Glutamatergic neuron (in vitro differentiated cells): Measurements from ENCODE around the gene WDR48. TPM values are rescaled to one million over a fixed set of nuclear protein-coding genes. Genes with fewer than 3 reads are reported as not detected.

Experiments
- DNase-seq: peaks from one replicate; pipeline ENCODE4 v3.0.0; 2022
- H3K27ac Mint-ChIP-seq: one replicate; pipeline ENCODE4 v1.8.0; 2020; ENCODE audit warnings: mild to moderate bottlenecking, mixed read lengths, inconsistent platforms; ENCODE audit not compliant: unreplicated experiment
- H3K27me3 Mint-ChIP-seq: one replicate; pipeline ENCODE4 v1.8.0; 2020; ENCODE audit warnings: mild to moderate bottlenecking, moderate library complexity, mixed read lengths, inconsistent platforms; ENCODE audit not compliant: unreplicated experiment
- H3K36me3 Mint-ChIP-seq: one replicate; pipeline ENCODE4 v1.8.0; 2020; ENCODE audit warnings: mild to moderate bottlenecking, mixed read lengths, inconsistent platforms; ENCODE audit not compliant: unreplicated experiment
- H3K4me1 Mint-ChIP-seq: one replicate; pipeline ENCODE4 v1.8.0; 2020; ENCODE audit warnings: mild to moderate bottlenecking, low read depth, mixed read lengths, inconsistent platforms; ENCODE audit not compliant: unreplicated experiment
- H3K4me3 Mint-ChIP-seq: one replicate; pipeline ENCODE4 v1.8.0; 2020; ENCODE audit warnings: mild to moderate bottlenecking, mixed read lengths, inconsistent platforms; ENCODE audit not compliant: unreplicated experiment
- H3K9me3 Mint-ChIP-seq: one replicate; pipeline ENCODE4 v1.8.0; 2020; ENCODE audit warnings: mild to moderate bottlenecking, moderate library complexity, mixed read lengths, inconsistent platforms; ENCODE audit not compliant: unreplicated experiment
- total RNA-seq: library from RNA; stranded (reverse); fragmentation: NEBNext Ultra II Directional; extraction: Animal tissue kit (Norgen Biotek cat#: 25700); gene quantifications from one replicate; pipeline ENCODE4 v1.2.1, GENCODE V29; 2021; ENCODE audit not compliant: unreplicated experiment
- TF ChIP-seq, protein P1 (sequence below): fragments of 200-600 bp; sonication (generic); IDR thresholded peaks from one replicate; pipeline ENCODE4 v1.5.0; 2021; ENCODE audit not compliant: partially characterized antibody, unreplicated experiment

Gene WDR48
- total RNA-seq, 1 donor from 2014 or later: 64.3 TPM

- TF ChIP-seq, protein P1, sequence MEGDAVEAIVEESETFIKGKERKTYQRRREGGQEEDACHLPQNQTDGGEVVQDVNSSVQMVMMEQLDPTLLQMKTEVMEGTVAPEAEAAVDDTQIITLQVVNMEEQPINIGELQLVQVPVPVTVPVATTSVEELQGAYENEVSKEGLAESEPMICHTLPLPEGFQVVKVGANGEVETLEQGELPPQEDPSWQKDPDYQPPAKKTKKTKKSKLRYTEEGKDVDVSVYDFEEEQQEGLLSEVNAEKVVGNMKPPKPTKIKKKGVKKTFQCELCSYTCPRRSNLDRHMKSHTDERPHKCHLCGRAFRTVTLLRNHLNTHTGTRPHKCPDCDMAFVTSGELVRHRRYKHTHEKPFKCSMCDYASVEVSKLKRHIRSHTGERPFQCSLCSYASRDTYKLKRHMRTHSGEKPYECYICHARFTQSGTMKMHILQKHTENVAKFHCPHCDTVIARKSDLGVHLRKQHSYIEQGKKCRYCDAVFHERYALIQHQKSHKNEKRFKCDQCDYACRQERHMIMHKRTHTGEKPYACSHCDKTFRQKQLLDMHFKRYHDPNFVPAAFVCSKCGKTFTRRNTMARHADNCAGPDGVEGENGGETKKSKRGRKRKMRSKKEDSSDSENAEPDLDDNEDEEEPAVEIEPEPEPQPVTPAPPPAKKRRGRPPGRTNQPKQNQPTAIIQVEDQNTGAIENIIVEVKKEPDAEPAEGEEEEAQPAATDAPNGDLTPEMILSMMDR: no peak
- H3K4me3 Mint-ChIP-seq: no peak overlapping the region
- H3K27ac Mint-ChIP-seq: no peak overlapping the region
- H3K9me3 Mint-ChIP-seq: peaks cover 1% of the 10 kb centered on the region
- peaks cover 1% of the 10 kb centered on the region for H3K27me3 Mint-ChIP-seq
- no peak for DNase-seq
- H3K36me3 Mint-ChIP-seq: no peaks in the 10 kb centered on the region
- no peaks in the 10 kb centered on the region for H3K4me1 Mint-ChIP-seq
Measured at GRCh38 chr3:39133093-39133490, 81.3 kb downstream of the WDR48 start.

DNA sequence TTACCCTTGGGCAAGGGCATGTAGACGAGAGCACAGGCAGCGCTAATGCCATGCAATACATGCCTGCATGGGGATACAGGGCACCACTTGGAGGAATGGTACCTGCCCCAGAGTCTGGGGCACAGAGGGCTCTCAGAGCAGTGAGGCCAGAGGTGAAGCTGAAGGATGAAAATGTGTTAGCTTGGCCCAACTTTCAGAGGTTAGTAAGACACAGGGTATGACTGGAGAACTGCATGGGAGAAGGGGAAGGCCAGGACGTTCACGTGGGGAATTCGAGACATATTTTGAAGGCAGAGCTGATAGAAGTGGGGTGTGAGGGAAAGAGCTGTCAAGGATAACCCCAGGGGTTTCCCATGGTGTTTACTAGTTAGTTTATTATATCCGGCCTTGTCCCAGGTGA is 82.0 kb downstream of the WDR48 start:
- H3K27ac Mint-ChIP-seq: no peak overlapping the region
- no peak overlapping the region for H3K4me3 Mint-ChIP-seq

GRCh38 chr3:39134305-39134704 is 82.5 kb downstream of the WDR48 start:
- DNase-seq: no peak
- H3K4me1 Mint-ChIP-seq: no peaks in the 10 kb centered on the region
- H3K9me3 Mint-ChIP-seq: peaks cover 1% of the 10 kb centered on the region
- no peak overlapping the region for H3K27ac Mint-ChIP-seq
- TF ChIP-seq, protein P1: no peak
- H3K27me3 Mint-ChIP-seq: peaks cover 1% of the 10 kb centered on the region
- no peaks in the 10 kb centered on the region for H3K36me3 Mint-ChIP-seq
- no peak overlapping the region for H3K4me3 Mint-ChIP-seq

More for the DNA sequence above, 82.0 kb downstream of the WDR48 start:
- no peak for DNase-seq
- H3K9me3 Mint-ChIP-seq: peaks cover 1% of the 10 kb centered on the region
- peaks cover 1% of the 10 kb centered on the region for H3K27me3 Mint-ChIP-seq
- no peaks in the 10 kb centered on the region for H3K36me3 Mint-ChIP-seq
- TF ChIP-seq, protein P1: no peak
- H3K4me1 Mint-ChIP-seq: no peaks in the 10 kb centered on the region

DNA sequence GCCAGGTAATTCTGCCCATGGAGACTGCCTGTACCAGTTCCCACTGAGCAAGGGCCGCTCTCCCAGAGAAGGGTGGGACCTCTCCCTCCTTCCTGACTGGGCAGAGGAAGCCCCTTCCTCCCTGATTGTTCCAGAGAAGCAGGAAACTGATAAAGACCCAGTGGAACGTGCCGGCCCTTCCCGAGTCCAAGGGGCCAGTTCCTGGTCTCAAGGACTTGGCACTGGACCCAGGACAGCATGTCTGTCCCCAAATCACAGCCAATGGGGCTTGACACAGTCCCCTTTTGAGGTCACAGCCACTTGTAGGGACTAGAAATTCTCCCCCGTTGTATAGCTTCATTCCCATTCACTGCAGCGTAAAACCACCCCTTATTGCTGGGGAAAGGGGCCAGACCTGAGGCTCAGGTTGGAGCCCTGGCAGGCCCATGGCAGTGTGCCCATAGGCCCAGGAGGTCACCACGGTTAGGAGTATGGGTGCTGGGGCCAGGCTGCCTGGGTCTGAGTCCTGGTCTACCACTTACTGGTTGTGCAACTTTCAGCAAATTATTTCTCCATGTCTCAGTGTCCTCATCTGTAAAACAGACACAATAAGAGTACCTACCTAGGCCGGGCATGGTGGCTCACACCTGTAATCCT is 83.5 kb downstream of the WDR48 start:
- H3K36me3 Mint-ChIP-seq: no peaks in the 10 kb centered on the region
- no peak for DNase-seq
- peaks cover 1% of the 10 kb centered on the region for H3K27me3 Mint-ChIP-seq
- H3K27ac Mint-ChIP-seq: no peak overlapping the region
- H3K9me3 Mint-ChIP-seq: peaks cover 1% of the 10 kb centered on the region
- TF ChIP-seq, protein P1: no peak
- H3K4me1 Mint-ChIP-seq: no peaks in the 10 kb centered on the region
- H3K4me3 Mint-ChIP-seq: no peak overlapping the region

- no peak for DNase-seq
Measured at GRCh38 chr3:39136533-39137434, 85.0 kb downstream of the WDR48 start.

More at GRCh38 chr3:39136533-39137434, 85.0 kb downstream of the WDR48 start:
- H3K36me3 Mint-ChIP-seq: no peaks in the 10 kb centered on the region
- H3K9me3 Mint-ChIP-seq: peaks cover 1% of the 10 kb centered on the region
- TF ChIP-seq, protein P1: no peak
- H3K4me1 Mint-ChIP-seq: peaks cover 3% of the 10 kb centered on the region
- H3K4me3 Mint-ChIP-seq: no peak overlapping the region
- peaks cover 1% of the 10 kb centered on the region for H3K27me3 Mint-ChIP-seq
- no peak overlapping the region for H3K27ac Mint-ChIP-seq
